Heart left ventricle (tissue), 13 donors: ENCODE measurements around the gene FBXL17.

Experiments
- CTCF ChIP-seq, 12 donors: fragments of 200-600 bp; sonication (generic) in 4 of 12; IDR thresholded peaks; one replicate each; pipeline versions ENCODE4 v1.5.0 to v1.8.0; 2018 to 2022; ENCODE audit warnings: antibody characterized with exemption in 12 of 12, mild to moderate bottlenecking in 5 of 12
- POLR2A ChIP-seq, 2 donors: fragments of 450-650 bp; IDR thresholded peaks; one replicate each; pipeline ENCODE4 v1.6.1; 2017; ENCODE audit warnings: antibody characterized with exemption in 2 of 2, mild to moderate bottlenecking in 2 of 2, moderate library complexity in 2 of 2
- donor health status: ischemic (EF 13 %, LVEDD 7.1; RV severe dilation, severe dysfunction).
- donor health status: DM: no; HTN: yes; CAD: no.
- donor health status: DM: no; HTN: no; CAD: no.
- donor health status: ischemic (EF 25% LVEDD 6.9; RV normal size, moderate dysfunction).
- donor health status: ischemic (EF 25% LVEDD 5.7; RV mildly dilated, moderate dysfunction).
- donor health status: ischemic (EF 35%, LVEDD 5.7; RV mildly dilated, moderate dysfunction).
- donor health status: nonischemic (EF 11% LVEDD 7.7; RV severe dilation, severe dysfunction).
- donor health status: DM: yes; HTN: yes; CAD: no.
- donor health status: PGD.
- donor health status: ischemic (EF 29% LVEDD 5.4; RV normal size, mild dysfunction).
- donor health status: nonischemic (EF 23%, LVEDD 6.1; RV moderate dilation, normal function).

- TF ChIP-seq CTCF (IDR thresholded peaks at IDR 0.05) (no peak), POLR2A (IDR thresholded peaks at IDR 0.05) (no peak)
Measured at GRCh38 chr5:108384741-108385140, 2.8 kb upstream of the FBXL17 start.
